ENCODE data around the gene ARHGEF4. TPM values are rescaled to one million over a fixed set of nuclear protein-coding genes. Genes with fewer than 3 reads are reported as not detected.

Gene ARHGEF4
- total RNA-seq (2021) (16.1 and 20.0 TPM in 2 replicates), Bru-seq, nascent RNA (percentile 55 among the genes with signal in this experiment), BruChase-seq, experiment 1, labeled RNA remaining after a 2-hour chase (percentile 47 among the genes with signal in this experiment), BruChase-seq, experiment 2, labeled RNA remaining after a 6-hour chase (percentile 50 among the genes with signal in this experiment)
- long read RNA-seq, partial matches to known transcripts, result 2 of 23 reads
- long read RNA-seq, other reads (novel, unspliced or antisense), result 21 of 23 reads

DNA sequence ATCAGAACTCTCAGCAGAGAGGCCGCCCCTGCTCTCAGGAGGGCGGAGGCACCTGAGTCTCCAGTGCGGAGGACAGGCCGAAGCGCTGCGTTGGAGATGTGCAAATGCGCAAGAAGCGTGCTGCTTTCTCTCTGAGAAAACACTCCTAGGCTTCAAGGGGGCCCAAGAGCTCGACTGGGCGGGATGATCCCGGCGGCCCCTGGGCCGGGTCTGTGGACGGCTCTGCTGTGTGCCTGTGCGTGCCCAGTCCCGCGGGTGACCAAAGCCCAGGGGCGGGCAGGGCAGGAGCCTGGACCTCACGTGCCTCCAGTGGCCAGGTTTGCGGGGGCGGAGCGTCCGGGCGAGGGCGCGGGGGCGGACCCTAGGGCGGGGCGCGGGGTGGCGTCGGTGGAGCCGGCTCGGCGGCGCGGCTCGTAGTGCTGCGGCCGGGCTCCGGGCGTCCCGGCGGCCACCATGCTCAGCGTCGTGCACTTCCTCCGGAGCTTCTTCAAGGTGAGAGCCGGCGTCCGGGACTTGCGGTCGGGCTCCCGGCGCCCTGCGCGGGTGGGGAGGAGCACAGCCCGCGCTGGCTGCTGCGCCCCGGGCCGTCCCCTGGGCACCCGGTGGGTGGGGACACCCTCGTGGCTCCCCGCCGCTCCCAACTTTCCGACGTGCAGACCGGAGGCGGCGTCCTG is at the start of gene ARHGEF4:
Gene ARHGEF4, plus strand, starts transcription at position 414 of the 674 bp plus-strand sequence. Its CDS starts 40 bp downstream, at position 454.
- H3K9me2 ChIP-seq (ENCODE audit: insufficient read depth), result no peaks in the 10 kb centered on the region
- peak within 1 kb of the TSS; percentile 88 for H3K4me2 ChIP-seq
- H3K9me3 ChIP-seq (ENCODE audit: insufficient read depth, low read depth), result no peaks in the 10 kb centered on the region
- peak; percentile 42 to 89 for DNase-seq
- H3K79me2 ChIP-seq (ENCODE audit: low read depth), result 0 out of 2 replicates have a peak, but pooled peaks cover 4% of the 10 kb centered on the region
- H4K20me1 ChIP-seq (ENCODE audit: insufficient read depth), result no peaks in the 10 kb centered on the region
- no peak within 1 kb of the TSS for H3K27ac ChIP-seq
- TF ChIP-seq CTCF (conservative IDR thresholded peaks at IDR 0.05), result no peak
- no peak for TF ChIP-seq EZH2 (IDR thresholded peaks at IDR 0.05; ENCODE audit: low read depth)
- H3K4me3 ChIP-seq, result peak within 1 kb of the TSS; percentile 75
- POLR2A ChIA-PET (ENCODE audit: unreplicated experiment), result interaction anchor here (0.7 kb wide), 1 partner anchor 9 kb away, joined by 3 read pairs; no protein-coding TSS in a partner anchor
- no peaks in the 10 kb centered on the region for H3K27me3 ChIP-seq (ENCODE audit: insufficient read depth, low read depth)
- peaks cover 10% of the 10 kb centered on the region for H3K4me1 ChIP-seq (replicated peaks; ENCODE audit: insufficient read depth)
- BruUV-seq (replicated peaks), result no TSS peak
- intact Hi-C loops (cut with micrococcal nuclease; ENCODE audit: unreplicated experiment), result loop anchor here (2.0 kb wide), 2 partner anchors 28 to 38 kb away; no protein-coding TSS in a partner anchor
- peak within 1 kb of the TSS; percentile 80 for H2AFZ ChIP-seq
- no peaks in the 10 kb centered on the region for H3K36me3 ChIP-seq (ENCODE audit: low read depth)
- peaks cover 7% of the 10 kb centered on the region; the same call in 1 of the 2 replicates for H3F3A ChIP-seq (ENCODE audit: insufficient read depth, low read depth)
- CTCF ChIA-PET, result no interaction called here

GRCh38 chr2:130787841-130788240 is 48.9 kb upstream of the ARHGEF4 start:
- Histone ChIP-seq H3K9me3 (ENCODE audit: insufficient read depth, low read depth) (no peaks in the 10 kb centered on the region), H4K20me1 (ENCODE audit: insufficient read depth) (no peaks in the 10 kb centered on the region), H3K4me3 (no peak overlapping the region), H3K27ac (no peak overlapping the region), H2AFZ (no peak overlapping the region), H3K27me3 (ENCODE audit: insufficient read depth, low read depth) (peaks cover 42% of the 10 kb centered on the region), H3K36me3 (ENCODE audit: low read depth) (no peaks in the 10 kb centered on the region), H3K9me2 (ENCODE audit: insufficient read depth) (no peaks in the 10 kb centered on the region), H3K4me2 (no peak overlapping the region), H3F3A (ENCODE audit: insufficient read depth, low read depth) (no peaks in the 10 kb centered on the region), H3K79me2 (ENCODE audit: low read depth) (no peaks in the 10 kb centered on the region), H3K4me1 (replicated peaks; ENCODE audit: insufficient read depth) (no peaks in the 10 kb centered on the region)
- ChIA-PET CTCF (interaction anchor here (0.6 kb wide), 1 partner anchor 9 kb away, joined by 15 read pairs; no protein-coding TSS in a partner anchor), POLR2A (ENCODE audit: unreplicated experiment) (no interaction called here)
- intact Hi-C loops (cut with micrococcal nuclease; ENCODE audit: unreplicated experiment), result no loop called here
- no TSS peak for BruUV-seq (replicated peaks)
- TF ChIP-seq EZH2 (IDR thresholded peaks at IDR 0.05; ENCODE audit: low read depth) (no peak), CTCF (conservative IDR thresholded peaks at IDR 0.05) (no peak)
- no peak for DNase-seq

DNA sequence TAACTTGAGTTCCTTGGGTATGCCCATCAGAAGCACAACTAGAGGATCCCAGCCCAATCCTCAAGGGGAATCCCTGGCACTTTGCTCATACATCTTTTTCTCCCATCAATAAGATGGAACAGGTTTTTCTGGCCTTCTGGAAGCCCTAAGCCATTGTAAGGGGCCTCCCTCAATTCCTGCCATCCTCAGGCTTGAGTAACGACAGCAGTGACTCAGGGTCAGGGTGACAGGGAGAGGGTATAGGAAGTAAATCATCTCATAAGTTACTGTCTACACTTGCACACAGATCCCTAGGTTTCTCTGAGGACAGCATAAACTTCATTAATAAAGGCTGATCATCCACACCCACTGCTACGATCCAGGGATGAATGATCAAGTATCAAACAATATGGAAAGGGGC is 46.4 kb upstream of the ARHGEF4 start:
- Histone ChIP-seq H3K79me2 (ENCODE audit: low read depth) (no peaks in the 10 kb centered on the region), H3K27ac (no peak overlapping the region), H3K4me3 (no peak overlapping the region), H3K27me3 (ENCODE audit: insufficient read depth, low read depth) (peaks cover 23% of the 10 kb centered on the region), H3K36me3 (ENCODE audit: low read depth) (no peaks in the 10 kb centered on the region), H2AFZ (no peak overlapping the region), H3K9me3 (ENCODE audit: insufficient read depth, low read depth) (no peaks in the 10 kb centered on the region), H4K20me1 (ENCODE audit: insufficient read depth) (no peaks in the 10 kb centered on the region), H3F3A (ENCODE audit: insufficient read depth, low read depth) (no peaks in the 10 kb centered on the region), H3K4me2 (no peak overlapping the region), H3K9me2 (ENCODE audit: insufficient read depth) (no peaks in the 10 kb centered on the region), H3K4me1 (replicated peaks; ENCODE audit: insufficient read depth) (no peaks in the 10 kb centered on the region)
- intact Hi-C loops (cut with micrococcal nuclease; ENCODE audit: unreplicated experiment), result no loop called here
- no peak for DNase-seq
- no TSS peak for BruUV-seq (replicated peaks)
- ChIA-PET CTCF (no interaction called here), POLR2A (ENCODE audit: unreplicated experiment) (no interaction called here)
- no peak for TF ChIP-seq EZH2 (IDR thresholded peaks at IDR 0.05; ENCODE audit: low read depth)
- no peak for TF ChIP-seq CTCF (conservative IDR thresholded peaks at IDR 0.05)
